Measurements from ENCODE around the gene PIR. TPM values are rescaled to one million over a fixed set of nuclear protein-coding genes. Genes with fewer than 3 reads are reported as not detected.

Gene PIR
- total RNA-seq, 3 donors from 2014 or later (not counting 1 experiment from before 2014, with no cell fraction given), result 0.57 TPM; not detected in 2

DNA sequence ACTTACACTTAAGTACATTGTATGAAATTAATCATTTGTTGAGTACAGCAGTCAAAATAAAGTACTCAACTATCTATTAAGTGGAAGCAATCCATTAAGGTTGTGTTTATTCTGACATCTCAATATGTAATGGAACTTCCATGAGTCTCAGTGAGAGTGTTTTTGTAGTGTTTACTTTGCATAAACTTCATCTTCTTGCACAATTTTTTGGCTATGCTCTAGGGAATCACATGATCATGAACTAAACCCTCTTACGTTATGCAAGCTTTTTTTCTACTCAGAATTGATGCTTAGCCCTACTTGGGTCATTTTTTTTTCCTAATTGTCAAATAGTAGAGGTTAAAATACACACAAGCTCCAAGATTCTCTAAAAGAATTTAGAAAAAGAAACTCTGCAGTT, 136.7 kb downstream of the PIR start:
- H3K4me3 Mint-ChIP-seq, result no peak overlapping the region
- no peaks in the 10 kb centered on the region for H3K36me3 Mint-ChIP-seq
- H3K27me3 Mint-ChIP-seq (ENCODE audit: low read depth in 2 of 2), result peaks cover 3 to 32% of the 10 kb centered on the region in 2 donors
- no peaks in the 10 kb centered on the region for H3K4me1 ChIP-seq (ENCODE audit: control insufficient read depth, insufficient read depth, low read length)
- no peaks in the 10 kb centered on the region for H3K9me3 ChIP-seq (ENCODE audit: control insufficient read depth, insufficient read depth, low read length)
- no peak overlapping the region for H3K4me3 ChIP-seq (ENCODE audit: low read length)
- no CpG with 5 or more reads among the region's 1 CpG for WGBS (ENCODE audit: insufficient coverage)
- no peaks in the 10 kb centered on the region for H3K9me3 Mint-ChIP-seq
- no peak for DNase-seq
- no peak overlapping the region for H3K27ac ChIP-seq (ENCODE audit: low read length)
- H3K36me3 ChIP-seq (ENCODE audit: control insufficient read depth, insufficient read depth, low read length), result no peaks in the 10 kb centered on the region
- intact Hi-C loops (cut with micrococcal nuclease), result no loop called here
- no peak for ATAC-seq
- H3K4me1 Mint-ChIP-seq, result no peaks in the 10 kb centered on the region
- TF ChIP-seq, protein P1, sequence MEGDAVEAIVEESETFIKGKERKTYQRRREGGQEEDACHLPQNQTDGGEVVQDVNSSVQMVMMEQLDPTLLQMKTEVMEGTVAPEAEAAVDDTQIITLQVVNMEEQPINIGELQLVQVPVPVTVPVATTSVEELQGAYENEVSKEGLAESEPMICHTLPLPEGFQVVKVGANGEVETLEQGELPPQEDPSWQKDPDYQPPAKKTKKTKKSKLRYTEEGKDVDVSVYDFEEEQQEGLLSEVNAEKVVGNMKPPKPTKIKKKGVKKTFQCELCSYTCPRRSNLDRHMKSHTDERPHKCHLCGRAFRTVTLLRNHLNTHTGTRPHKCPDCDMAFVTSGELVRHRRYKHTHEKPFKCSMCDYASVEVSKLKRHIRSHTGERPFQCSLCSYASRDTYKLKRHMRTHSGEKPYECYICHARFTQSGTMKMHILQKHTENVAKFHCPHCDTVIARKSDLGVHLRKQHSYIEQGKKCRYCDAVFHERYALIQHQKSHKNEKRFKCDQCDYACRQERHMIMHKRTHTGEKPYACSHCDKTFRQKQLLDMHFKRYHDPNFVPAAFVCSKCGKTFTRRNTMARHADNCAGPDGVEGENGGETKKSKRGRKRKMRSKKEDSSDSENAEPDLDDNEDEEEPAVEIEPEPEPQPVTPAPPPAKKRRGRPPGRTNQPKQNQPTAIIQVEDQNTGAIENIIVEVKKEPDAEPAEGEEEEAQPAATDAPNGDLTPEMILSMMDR (IDR thresholded peaks at IDR 0.05), result no peak
- no peaks in the 10 kb centered on the region for H3K27me3 ChIP-seq (ENCODE audit: control insufficient read depth, insufficient read depth, low read length)
- no peak overlapping the region for H3K27ac Mint-ChIP-seq

DNA sequence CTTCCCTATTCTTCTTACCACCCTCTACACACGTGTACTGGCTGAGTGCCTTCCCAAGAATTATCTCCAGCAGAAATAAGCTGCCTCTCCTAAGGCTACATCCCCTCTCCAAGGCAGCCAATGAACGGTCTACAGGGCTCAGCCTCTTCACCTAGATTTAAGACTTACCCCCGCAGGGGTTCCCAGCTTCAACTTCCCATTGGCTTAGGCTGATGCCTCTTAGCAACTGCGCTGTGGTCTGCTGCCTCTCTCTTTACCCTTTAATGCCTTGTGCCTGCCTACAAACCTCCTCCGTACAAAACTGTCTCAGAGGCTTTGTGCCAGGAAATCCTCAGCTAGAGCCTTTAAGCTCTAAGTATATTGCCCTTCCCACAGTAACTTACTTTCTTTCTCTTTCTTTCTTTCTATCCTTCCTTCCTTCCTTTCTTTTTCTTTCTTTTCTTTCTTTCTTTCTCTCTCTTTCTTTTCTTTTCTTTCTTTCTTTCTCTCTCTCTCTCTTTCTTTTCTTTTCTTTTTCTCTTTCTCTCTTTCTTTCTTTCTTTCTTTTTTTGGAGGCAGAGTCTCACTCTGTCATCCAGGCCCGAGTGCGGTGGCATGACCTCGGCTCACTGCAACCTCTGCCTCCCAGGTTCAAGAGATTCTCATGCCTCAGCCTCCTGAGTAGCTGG, 142.7 kb downstream of the PIR start:
- no peaks in the 10 kb centered on the region for H3K4me1 Mint-ChIP-seq
- DNase-seq, result no peak
- intact Hi-C loops (cut with micrococcal nuclease), result no loop called here
- no peak overlapping the region for H3K4me3 ChIP-seq (ENCODE audit: low read length)
- no peak overlapping the region for H3K27ac Mint-ChIP-seq
- 34% methylated on average over 5 of the region's 8 CpGs for WGBS (ENCODE audit: insufficient coverage)
- TF ChIP-seq, protein P1 (IDR thresholded peaks at IDR 0.05), result no peak
- H3K36me3 ChIP-seq (ENCODE audit: control insufficient read depth, insufficient read depth, low read length), result no peaks in the 10 kb centered on the region
- ATAC-seq, result no peak
- no peaks in the 10 kb centered on the region for H3K4me1 ChIP-seq (ENCODE audit: control insufficient read depth, insufficient read depth, low read length)
- no peak overlapping the region for H3K27ac ChIP-seq (ENCODE audit: low read length)
- H3K36me3 Mint-ChIP-seq, result no peaks in the 10 kb centered on the region
- H3K9me3 Mint-ChIP-seq, result no peaks in the 10 kb centered on the region
- peaks cover 0 to 17% of the 10 kb centered on the region in 2 donors for H3K27me3 Mint-ChIP-seq (ENCODE audit: low read depth in 2 of 2)
- H3K4me3 Mint-ChIP-seq, result no peak overlapping the region
- H3K27me3 ChIP-seq (ENCODE audit: control insufficient read depth, insufficient read depth, low read length), result no peaks in the 10 kb centered on the region
- no peaks in the 10 kb centered on the region for H3K9me3 ChIP-seq (ENCODE audit: control insufficient read depth, insufficient read depth, low read length)

DNA sequence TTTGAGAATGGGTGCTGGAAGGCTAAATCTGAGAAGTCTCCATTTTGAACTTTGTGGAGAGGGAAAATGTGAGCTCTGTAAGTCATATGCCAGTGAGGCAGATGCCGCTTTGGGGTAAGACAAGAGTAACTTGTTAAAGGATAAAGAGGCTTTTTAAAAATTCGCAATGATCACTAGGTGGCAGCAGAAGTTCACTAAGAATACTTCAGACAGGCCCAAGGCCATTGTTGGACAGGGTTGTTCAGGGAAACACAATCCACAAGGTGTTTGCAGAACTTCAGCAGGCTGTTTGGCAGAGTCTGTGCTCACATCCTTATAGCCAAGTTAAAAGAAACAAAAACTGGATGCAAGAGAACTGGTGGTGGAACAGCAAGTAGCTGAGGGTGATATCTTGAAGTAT, 144.1 kb downstream of the PIR start:
- Histone ChIP-seq H3K4me1 (ENCODE audit: control insufficient read depth, insufficient read depth, low read length) (no peaks in the 10 kb centered on the region), H3K36me3 (ENCODE audit: control insufficient read depth, insufficient read depth, low read length) (no peaks in the 10 kb centered on the region), H3K27me3 (ENCODE audit: control insufficient read depth, insufficient read depth, low read length) (no peaks in the 10 kb centered on the region), H3K4me3 (ENCODE audit: low read length) (no peak overlapping the region), H3K27ac (ENCODE audit: low read length) (no peak overlapping the region), H3K9me3 (ENCODE audit: control insufficient read depth, insufficient read depth, low read length) (no peaks in the 10 kb centered on the region)
- ATAC-seq (peak in 1 of 3 donors; percentile 42), DNase-seq (peak in 1 of 2 donors; percentile 56)
- Mint-ChIP-seq H3K4me1 (no peaks in the 10 kb centered on the region), H3K9me3 (no peaks in the 10 kb centered on the region), H3K27me3 (ENCODE audit: low read depth in 2 of 2) (peaks cover 2 to 12% of the 10 kb centered on the region in 2 donors), H3K36me3 (no peaks in the 10 kb centered on the region), H3K27ac (no peak overlapping the region), H3K4me3 (no peak overlapping the region)
- TF ChIP-seq, protein P1 (IDR thresholded peaks at IDR 0.05), result peak; percentile 10
- intact Hi-C loops (cut with micrococcal nuclease), result no loop called here
- WGBS (ENCODE audit: insufficient coverage), result 21% methylated on average over 2 of the region's 2 CpGs

DNA sequence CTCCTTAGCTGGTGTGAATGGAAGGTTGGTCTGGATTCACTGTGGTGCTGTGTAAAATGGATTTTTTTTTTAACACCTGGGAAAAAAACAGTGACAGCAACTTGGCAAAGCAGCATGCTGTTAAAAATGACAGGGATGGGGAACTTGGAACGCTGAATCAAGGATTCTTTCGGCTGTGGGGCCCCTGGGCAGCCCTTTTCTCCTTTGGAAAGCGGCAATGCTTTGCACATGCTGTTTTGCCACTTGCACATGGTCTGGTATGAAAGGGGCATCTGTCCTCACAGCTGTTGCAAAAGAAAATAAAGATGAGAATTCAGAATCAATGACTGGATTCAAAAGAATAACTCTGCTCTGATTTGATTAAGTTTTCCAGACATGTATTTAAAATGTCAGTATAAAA, 147.2 kb downstream of the PIR start:
- no peaks in the 10 kb centered on the region for H3K36me3 Mint-ChIP-seq
- DNase-seq (no peak), ATAC-seq (no peak)
- no peaks in the 10 kb centered on the region for H3K4me1 Mint-ChIP-seq
- WGBS (ENCODE audit: insufficient coverage), result 72% methylated on average over 2 of the region's 3 CpGs
- H3K27ac ChIP-seq (ENCODE audit: low read length), result no peak overlapping the region
- H3K27ac Mint-ChIP-seq, result no peak overlapping the region
- no peaks in the 10 kb centered on the region for H3K27me3 ChIP-seq (ENCODE audit: control insufficient read depth, insufficient read depth, low read length)
- no peaks in the 10 kb centered on the region for H3K9me3 Mint-ChIP-seq
- TF ChIP-seq, protein P1 (IDR thresholded peaks at IDR 0.05), result no peak
- H3K4me3 Mint-ChIP-seq, result no peak overlapping the region
- intact Hi-C loops (cut with micrococcal nuclease), result no loop called here
- H3K4me3 ChIP-seq (ENCODE audit: low read length), result no peak overlapping the region
- H3K4me1 ChIP-seq (ENCODE audit: control insufficient read depth, insufficient read depth, low read length), result no peaks in the 10 kb centered on the region
- H3K9me3 ChIP-seq (ENCODE audit: control insufficient read depth, insufficient read depth, low read length), result no peaks in the 10 kb centered on the region
- H3K36me3 ChIP-seq (ENCODE audit: control insufficient read depth, insufficient read depth, low read length), result no peaks in the 10 kb centered on the region
- H3K27me3 Mint-ChIP-seq (ENCODE audit: low read depth in 2 of 2), result peaks cover 9 to 37% of the 10 kb centered on the region in 2 donors

All from natural killer cell (primary cell).